GM19467 (cell line): ENCODE measurements around the gene WBP1L.
"Not testable (repeated sequence)": the region's sequence is repeated elsewhere in the genome, so short reads cannot be mapped to it uniquely, and the experiment has no call there.

Experiments used
- ATAC-seq: cut with Tn5 transposase; IDR thresholded peaks from one replicate; pipeline ENCODE4 v1.9.1; 2021; ENCODE audit warnings: mild to moderate bottlenecking, moderate library complexity; ENCODE audit not compliant: unreplicated experiment

WBP1L gene

GRCh38 chr10:102721954-102722353, 21.8 kb upstream of the WBP1L start:
- no peak for ATAC-seq

DNA sequence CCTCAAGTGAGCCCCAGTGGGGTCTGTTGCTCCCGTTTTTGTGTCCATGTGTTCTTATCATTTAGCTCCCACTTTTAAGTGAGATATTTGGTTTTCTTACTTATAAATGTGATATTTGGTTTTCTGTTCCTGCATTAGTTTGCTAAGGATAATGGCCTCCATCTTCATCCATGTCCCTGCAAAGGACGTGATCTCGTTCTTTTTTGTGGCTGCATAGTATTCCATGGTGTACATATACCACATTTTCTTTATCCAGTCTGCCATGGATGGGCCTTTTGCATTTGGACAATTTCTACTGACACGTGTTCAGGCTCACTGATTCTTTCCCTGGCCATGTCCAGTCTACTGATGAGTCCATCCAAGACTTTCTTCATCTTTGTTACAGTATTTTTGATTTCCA, 19.8 kb upstream of the WBP1L start:
- ATAC-seq: no peak

DNA sequence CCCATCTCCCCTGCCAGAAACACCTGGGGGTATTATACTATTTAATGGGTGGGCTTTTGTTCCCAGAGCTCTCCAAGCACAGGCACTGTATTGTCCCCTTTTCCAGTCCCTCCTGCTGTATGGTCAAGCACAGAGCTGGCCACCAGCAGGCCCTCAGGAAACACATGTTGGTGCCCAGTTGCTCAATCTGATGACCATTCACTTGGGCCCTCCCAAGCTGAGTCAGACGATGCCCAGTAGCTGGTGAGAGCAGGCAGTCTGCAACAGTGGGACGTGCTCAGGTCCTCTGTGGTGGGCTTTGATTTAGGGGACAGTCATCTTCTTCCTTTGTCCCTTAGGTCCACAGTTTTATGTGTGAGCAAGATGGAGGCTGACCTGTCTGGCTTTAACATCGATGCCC, 17.5 kb upstream of the WBP1L start:
- no peak for ATAC-seq

DNA sequence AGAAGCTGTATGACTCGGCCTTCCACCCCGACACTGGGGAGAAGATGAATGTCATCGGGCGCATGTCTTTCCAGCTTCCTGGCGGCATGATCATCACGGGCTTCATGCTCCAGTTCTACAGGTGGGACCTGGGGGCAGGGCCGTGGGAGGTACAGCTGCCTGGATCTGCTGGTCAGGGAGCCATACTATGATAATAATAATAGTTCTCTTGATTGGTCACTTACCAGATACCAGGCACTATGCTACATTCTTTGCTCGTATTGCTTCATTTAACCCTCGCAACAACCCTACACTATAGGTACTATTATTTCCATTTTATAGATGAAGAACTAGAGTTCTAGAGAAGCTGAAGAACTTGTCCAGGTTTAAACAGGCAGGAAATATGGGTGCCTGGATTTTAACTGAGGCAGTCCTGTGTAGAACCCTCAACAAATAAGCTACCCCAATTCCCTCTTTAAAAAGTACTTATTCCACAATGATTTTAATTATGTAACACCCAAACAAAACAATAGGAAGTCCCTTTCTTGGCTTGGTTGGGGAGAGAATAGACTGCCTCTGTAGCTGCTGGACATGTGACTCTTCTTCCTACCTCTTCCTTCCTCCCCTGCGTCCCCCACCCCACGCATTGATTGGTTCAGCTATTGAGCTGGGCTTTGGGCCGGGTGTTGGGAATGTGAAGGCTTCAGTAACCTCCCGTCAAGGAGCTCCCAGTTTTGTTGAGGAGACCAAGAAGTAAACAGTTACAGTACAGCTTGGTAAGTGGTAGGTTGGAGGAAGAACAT, 16.5 kb upstream of the WBP1L start:
- no peak for ATAC-seq

DNA sequence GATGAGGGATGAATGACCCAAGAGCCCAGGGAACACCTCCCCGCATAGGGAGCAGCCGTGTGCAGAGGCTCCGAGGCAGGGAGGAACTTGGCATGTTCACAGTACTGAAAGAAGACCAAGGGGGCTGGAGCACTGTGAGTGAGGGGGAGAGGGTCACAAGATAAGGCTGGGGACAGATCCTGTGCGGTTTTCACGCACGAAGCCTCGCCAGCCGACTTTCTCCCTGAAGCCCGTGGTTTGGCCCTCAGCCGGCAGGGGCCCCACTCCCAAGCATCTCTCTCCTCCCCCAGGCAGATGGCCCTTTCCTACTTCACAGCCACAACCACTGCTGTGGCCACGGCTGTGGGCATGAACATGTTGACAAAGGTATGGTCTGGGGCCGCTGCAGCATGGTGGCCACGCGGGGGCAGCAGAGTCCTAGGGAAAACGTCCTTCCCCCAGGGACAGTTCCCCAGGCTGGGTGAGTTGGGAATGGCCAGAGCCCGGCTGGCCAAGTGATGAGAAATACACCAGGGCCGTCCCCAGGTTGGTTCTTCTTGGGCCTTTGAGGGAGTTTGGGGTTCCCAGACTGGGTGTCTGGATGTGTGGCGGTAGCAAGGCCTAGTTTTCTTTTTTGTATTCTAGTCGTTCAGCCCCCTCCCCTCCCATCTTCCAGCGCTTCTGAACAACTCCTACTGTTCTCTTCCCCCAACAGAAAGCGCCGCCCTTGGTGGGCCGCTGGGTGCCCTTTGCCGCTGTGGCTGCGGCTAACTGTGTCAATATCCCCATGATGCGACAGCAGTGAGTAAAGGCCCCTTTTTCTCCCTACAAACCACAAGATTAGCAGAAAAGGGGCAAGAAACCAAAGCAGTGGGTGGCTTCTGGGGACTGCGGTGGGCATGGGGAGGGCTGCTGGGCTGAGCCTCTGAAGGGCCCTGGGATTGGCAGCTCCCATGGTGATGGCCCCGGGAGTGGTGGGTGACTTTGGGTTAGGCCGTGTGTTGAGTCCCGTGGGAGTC, 14.4 kb upstream of the WBP1L start:
- no peak for ATAC-seq

DNA sequence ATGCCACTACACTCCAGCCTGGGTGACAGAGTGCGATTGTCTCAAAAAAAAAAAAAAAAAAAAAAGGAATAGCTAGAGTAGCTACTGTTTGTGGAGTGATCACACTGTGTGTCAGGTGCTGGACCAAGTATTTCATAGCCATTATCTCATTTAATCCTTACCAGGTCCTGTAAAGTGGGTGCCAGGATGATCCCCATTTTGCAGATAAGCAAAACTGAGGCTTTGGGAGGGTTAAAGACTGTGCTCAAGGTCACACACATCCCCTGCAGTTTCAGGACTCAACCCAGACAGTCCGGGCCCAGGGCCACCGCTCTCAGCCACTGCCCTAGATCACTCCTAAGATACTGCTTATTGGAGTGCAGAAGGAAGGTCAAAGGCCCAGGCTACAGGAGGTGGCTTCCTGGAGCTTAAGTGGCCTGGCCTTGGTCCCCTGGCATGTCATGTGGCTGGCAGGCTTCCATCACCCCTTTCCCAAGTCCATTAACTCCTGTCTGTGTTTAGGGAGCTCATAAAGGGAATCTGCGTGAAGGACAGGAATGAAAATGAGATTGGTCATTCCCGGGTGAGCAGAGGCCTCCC, 12.4 kb upstream of the WBP1L start:
- ATAC-seq: no peak

GRCh38 chr10:102732661-102733060, 11.1 kb upstream of the WBP1L start:
- no peak for ATAC-seq

DNA sequence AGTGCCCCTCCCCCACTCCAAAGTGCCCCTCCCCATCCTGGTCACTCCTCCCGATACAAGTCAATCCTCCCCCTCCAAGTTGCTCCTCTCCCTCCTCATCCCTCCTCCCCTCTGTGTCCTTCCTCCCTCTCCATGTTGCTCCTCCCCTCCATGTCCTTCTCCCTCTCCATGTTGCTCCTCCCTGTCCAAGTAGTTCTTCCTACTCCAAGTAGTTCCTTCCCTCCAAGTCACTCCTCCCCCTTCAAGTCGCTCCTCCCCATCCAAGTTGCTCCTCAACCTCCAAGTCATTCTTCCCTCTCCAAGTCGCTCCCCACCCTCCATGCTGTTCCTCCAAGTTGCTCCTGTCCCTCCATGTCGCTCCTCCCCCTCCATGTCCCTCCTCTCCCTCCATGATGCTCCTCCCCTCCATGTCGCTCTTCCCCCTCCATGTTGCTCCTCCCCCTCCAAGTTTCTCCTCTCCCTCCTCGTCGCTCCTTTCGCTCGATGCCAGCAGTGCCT, 8.6 kb upstream of the WBP1L start:
- ATAC-seq: no peak

DNA sequence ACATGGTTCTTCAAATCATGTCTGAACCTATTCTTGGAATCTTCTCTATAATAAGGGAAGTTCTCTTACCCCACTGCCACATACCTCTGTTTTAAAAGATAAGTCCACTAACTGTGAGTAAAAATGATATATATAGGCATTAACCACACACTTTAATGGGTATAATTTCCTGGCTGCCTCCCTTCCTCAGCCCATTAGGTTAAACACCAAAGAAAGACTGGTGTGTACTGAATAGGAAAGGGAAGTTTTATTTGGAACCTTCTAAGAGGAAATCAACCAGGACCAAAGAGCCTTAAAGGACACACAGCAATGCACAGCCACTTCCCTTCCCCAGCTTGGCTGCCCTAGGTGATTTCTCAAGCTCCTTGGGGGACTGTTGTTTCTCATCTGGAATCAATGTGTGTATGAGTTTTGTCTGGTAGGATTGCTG, 5.0 kb upstream of the WBP1L start:
- ATAC-seq: no peak

- ATAC-seq: no peak
Measured at GRCh38 chr10:102740229-102740628, 3.5 kb upstream of the WBP1L start.

DNA sequence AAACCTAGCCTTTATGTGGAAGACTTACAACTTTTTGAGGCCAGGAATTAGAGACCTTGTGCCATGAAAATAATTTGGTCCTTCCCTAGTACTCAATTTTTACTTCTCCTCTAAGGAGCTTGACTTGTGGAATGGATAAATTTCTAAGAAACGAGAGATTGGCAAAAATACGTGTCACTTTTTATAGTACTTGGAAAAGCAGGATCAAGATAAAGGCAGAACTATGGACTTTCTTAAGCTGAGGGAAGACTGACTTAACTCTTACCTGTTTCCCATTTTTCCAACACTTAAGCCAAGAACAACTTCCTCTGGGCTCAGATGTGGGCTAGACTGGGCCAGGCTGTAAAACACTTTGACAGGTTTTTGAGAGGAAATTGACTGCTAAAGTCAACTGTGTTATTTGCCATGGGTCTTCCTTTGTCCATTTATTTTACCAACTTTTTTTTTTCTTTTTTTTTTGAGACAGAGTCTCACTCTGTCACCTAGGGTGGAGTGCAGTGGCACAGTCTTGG, 2.0 kb upstream of the WBP1L start:
- ATAC-seq: no peak

DNA sequence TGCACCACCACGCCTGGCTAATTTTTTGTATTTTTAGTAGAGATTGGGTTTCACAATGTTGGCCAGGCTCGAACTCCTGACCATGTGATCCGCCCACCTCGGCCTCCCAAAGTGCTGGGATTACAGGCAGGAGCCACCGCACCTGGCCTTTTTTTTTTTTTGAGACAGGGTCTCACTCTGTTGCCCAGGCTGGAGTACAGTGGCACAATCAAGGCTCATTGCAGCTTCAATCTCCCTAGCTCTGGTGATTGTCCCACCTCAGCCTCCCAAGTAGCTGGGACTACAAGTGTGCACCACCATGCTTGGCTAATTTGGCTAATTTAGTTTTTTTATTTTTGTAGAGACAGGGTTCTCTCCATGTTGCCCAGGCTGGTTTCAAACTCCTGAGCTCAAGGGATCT, 1.4 kb upstream of the WBP1L start:
- ATAC-seq: not testable (repeated sequence)

DNA sequence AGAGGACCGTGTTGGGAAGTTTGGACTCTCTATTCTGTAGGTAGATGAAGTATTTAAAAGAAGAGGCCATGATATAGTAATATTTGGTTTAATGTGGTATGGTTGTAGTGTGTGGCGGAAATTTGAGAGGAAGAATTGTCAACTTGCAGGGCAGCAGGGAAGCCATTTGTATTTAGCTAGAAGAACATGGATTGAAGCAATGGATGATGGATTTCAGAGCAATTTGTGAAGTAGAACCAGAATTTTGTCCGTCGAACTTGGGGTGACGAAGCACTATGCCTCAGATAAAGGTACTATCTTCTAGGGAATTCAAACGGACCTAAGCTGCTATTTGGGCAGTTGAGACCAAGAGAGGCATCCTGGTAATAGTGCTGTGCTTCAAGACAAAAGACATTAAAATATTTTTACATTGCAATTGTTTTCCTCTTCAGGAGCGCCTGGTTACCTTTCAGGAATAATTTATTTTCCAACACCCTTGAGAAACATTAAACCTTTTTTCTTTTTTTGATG, 615 bp upstream of the WBP1L start:
- no peak for ATAC-seq

DNA sequence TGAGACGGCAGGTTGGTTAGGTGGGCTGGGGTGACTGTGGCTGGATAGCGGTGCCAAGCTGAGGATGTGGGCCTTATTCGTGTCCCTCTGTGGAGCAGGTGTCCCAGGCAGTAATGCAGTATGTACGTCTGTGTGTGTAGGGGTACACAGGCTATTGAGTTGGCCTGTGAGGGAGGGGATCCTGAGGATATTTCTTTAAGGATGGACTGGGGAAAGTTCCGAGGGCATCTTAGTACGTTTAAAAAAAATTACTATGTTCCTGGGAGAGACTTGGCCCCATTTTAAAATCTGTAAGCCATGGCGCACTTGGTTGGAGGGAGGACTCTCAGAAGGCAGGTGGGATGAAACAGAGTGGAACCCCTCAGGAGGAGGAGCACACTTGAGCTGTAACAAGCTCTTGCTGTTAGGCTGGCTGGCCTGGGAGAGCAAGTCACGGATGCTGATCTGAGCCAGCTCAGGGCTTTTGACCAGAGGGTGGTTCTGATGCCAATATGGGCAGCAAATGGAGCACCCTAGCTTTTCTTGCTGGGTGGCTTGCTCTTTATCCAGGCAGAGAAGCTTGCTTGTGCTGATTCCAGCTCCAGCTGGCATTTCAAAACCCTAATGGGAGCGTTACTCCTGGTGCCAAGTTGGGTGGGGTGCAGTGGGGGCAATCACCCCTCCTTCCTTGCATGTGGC, 765 bp downstream of the WBP1L start:
- ATAC-seq: no peak

- ATAC-seq: no peak
Measured at GRCh38 chr10:102745157-102745556, 1.4 kb downstream of the WBP1L start.

DNA sequence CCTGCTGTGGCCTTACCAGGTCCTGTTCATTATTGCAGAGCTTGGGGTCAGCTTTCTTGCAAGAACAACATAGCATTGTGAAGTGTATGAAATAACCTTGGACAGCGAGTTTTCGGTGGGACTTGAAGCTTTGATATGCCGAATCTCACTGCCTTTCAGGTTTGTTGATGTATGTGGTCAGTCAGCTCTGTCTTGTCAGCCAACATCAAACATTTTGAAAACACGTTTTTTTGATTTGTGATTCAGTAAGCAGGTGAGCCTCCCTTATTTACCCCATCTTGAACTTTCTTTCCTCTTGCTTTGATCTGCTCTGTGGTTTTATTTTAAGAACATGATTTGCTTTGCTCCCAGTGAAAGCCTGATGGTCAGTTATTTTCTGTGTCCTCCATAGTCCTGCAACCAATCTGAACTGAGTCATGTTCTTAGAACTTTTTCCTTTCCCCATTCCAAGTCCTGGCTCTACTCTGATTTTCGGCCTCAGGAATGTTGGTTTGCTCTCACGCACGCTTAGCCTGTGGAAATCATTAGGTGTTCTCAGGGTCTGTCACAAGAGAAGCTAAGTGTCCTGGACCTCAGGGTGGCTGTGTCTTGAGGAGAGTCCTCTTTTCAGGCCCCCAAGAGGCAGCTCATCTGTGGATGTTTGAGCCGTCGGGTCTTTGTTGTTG, 8.7 kb downstream of the WBP1L start:
- no peak for ATAC-seq

DNA sequence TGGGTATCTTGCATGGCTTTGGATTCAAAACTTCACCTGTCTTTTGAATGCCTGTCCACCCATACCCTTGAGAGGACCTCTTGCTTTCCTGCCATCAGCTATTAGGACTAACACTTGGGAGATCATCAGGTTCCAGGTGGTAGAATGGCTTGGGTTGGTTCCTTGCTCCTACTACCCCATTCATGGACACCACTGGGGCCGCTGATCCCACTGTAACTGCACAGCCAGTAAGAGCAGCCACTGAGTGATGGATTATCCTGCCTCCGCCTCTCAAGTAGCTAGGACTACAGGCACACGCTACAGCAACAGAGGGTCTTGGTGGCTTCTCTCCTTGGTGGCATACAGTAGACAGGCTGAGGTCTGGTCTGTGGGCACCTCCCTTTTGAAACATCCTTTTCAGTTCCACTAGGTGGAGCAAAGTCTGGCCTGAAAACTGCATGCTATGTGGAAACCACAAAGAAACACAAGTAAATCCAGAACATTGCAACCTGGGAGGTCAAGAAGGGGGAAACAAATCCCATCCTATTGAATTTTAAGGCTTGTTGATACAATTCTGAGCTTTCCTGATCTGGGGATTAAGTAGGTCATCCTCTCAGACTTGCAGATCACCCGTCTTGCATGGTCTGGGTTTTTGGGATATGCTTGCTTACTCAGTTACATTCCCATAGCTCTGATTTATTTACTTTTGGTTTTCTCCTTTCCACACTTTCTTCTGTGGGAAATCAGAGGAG, 9.4 kb downstream of the WBP1L start:
- no peak for ATAC-seq

GRCh38 chr10:102753718-102754117, 10.0 kb downstream of the WBP1L start:
- ATAC-seq: no peak

DNA sequence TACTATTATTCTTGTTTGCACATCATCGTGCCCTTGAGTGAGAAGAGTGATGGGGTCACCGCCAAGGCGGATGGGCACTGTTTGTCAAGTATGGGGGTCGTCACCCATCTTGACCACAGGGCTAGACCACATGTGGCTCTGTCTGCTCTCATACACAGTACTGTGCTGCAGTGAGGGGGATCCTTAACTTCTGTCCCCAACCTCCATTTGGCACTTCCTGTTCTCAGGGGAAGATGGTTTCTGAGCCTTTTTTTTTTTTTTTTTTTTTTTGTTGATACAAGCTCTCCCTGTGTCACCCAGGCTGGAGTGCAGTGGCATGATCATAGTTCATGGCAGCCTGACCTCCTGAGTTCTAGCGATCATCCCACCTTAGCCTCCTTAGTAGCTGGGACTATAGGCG, 13.6 kb downstream of the WBP1L start:
- ATAC-seq: no peak
